ENCODE measurements around the gene MAGI1. TPM values are rescaled to one million over a fixed set of nuclear protein-coding genes. Genes with fewer than 3 reads are reported as not detected.

MAGI1 gene
- polyA plus RNA-seq, 3 donors: not detected

GRCh38 chr3:65664931-65665330 lies 373.8 kb downstream of the MAGI1 start:
- Mint-ChIP-seq H3K27ac (no peak overlapping the region), H3K36me3 (no peaks in the 10 kb centered on the region), H3K4me3 (no peak overlapping the region), H3K4me1 (no peaks in the 10 kb centered on the region), H3K9me3 (peaks cover 0 to 2% (median 0%) of the 10 kb centered on the region in 7 donors), H3K27me3 (ENCODE audit: low read depth in 3 of 3) (peaks cover 0 to 2% (median 0%) of the 10 kb centered on the region in 3 donors)
- no peak for TF ChIP-seq CTCF (IDR thresholded peaks at IDR 0.05)
- H3K36me3 ChIP-seq (replicated peaks in 1 of 2; ENCODE audit: control insufficient read depth in 1 of 2, insufficient read depth in 2 of 2, low read length in 2 of 2): no peaks in the 10 kb centered on the region
- H2AFZ ChIP-seq (ENCODE audit: insufficient read depth, low read depth, low read length, poor library complexity, severe bottlenecking): no peak overlapping the region
- DNase-seq: no peak
- H3K27me3 ChIP-seq (ENCODE audit: control insufficient read depth in 2 of 2, insufficient read depth in 2 of 2, low read length in 2 of 2): no peaks in the 10 kb centered on the region
- intact Hi-C loops (cut with micrococcal nuclease): no loop called here
- H3K4me3 ChIP-seq (replicated peaks in 1 of 3; ENCODE audit: low read depth in 2 of 3, low read length in 3 of 3): no peak overlapping the region
- no peaks in the 10 kb centered on the region for H3K9me3 ChIP-seq (replicated peaks in 1 of 2; ENCODE audit: control insufficient read depth in 1 of 2, insufficient read depth in 1 of 2, low read length in 2 of 2)
- H3K9ac ChIP-seq (ENCODE audit: insufficient read depth, low read length, poor library complexity, severe bottlenecking): no peak overlapping the region
- no peaks in the 10 kb centered on the region for H3K4me1 ChIP-seq (ENCODE audit: control insufficient read depth in 1 of 2, insufficient read depth in 2 of 2, low read length in 2 of 2)
- no peak overlapping the region for H3K4me2 ChIP-seq (replicated peaks; ENCODE audit: extremely low read depth, low read length, poor library complexity, severe bottlenecking)
- no peaks in the 10 kb centered on the region for H3K79me2 ChIP-seq (ENCODE audit: insufficient read depth, low read length)
- WGBS (ENCODE audit: insufficient coverage): no CpG with 5 or more reads among the region's 2 CpGs
- no peak overlapping the region for H3K27ac ChIP-seq (ENCODE audit: low read depth in 1 of 2, low read length in 2 of 2)
- no peaks in the 10 kb centered on the region for H4K20me1 ChIP-seq (ENCODE audit: insufficient read depth, low read length)

DNA sequence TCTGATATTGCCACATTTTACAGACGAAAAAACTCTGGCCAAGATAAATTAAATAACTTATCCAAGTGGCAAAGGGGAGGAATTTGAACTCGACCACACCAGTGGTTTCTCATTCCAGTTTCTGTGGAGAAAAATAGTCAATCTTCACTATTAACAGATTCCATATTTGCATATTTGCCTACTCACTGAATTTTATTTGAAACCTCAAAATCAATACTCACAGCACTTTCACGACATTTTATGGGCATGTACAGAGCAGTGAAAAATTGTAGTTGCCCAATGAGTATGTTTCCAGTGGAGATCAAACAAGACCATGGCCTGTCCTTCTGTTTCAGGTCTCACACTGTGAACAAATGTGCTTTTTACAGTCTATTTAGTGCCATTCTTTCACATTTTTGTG lies 374.3 kb downstream of the MAGI1 start:
- no peak overlapping the region for H3K27ac ChIP-seq (ENCODE audit: low read depth in 1 of 2, low read length in 2 of 2)
- no peaks in the 10 kb centered on the region for H3K36me3 ChIP-seq (replicated peaks in 1 of 2; ENCODE audit: control insufficient read depth in 1 of 2, insufficient read depth in 2 of 2, low read length in 2 of 2)
- H3K4me3 ChIP-seq (replicated peaks in 1 of 3; ENCODE audit: low read depth in 2 of 3, low read length in 3 of 3): no peak overlapping the region
- Mint-ChIP-seq H3K27me3 (ENCODE audit: low read depth in 3 of 3) (peaks cover 0 to 2% (median 0%) of the 10 kb centered on the region in 3 donors), H3K4me3 (no peak overlapping the region), H3K36me3 (no peaks in the 10 kb centered on the region), H3K9me3 (peaks cover 0 to 2% (median 0%) of the 10 kb centered on the region in 7 donors), H3K4me1 (no peaks in the 10 kb centered on the region), H3K27ac (no peak overlapping the region)
- no peak overlapping the region for H3K4me2 ChIP-seq (replicated peaks; ENCODE audit: extremely low read depth, low read length, poor library complexity, severe bottlenecking)
- H3K27me3 ChIP-seq (ENCODE audit: control insufficient read depth in 2 of 2, insufficient read depth in 2 of 2, low read length in 2 of 2): no peaks in the 10 kb centered on the region
- no peak overlapping the region for H3K9ac ChIP-seq (ENCODE audit: insufficient read depth, low read length, poor library complexity, severe bottlenecking)
- H3K79me2 ChIP-seq (ENCODE audit: insufficient read depth, low read length): no peaks in the 10 kb centered on the region
- TF ChIP-seq CTCF (IDR thresholded peaks at IDR 0.05): no peak
- WGBS (ENCODE audit: insufficient coverage): no CpG with 5 or more reads among the region's 3 CpGs
- no peaks in the 10 kb centered on the region for H4K20me1 ChIP-seq (ENCODE audit: insufficient read depth, low read length)
- no peak overlapping the region for H2AFZ ChIP-seq (ENCODE audit: insufficient read depth, low read depth, low read length, poor library complexity, severe bottlenecking)
- no peak for DNase-seq
- no peaks in the 10 kb centered on the region for H3K4me1 ChIP-seq (ENCODE audit: control insufficient read depth in 1 of 2, insufficient read depth in 2 of 2, low read length in 2 of 2)
- intact Hi-C loops (cut with micrococcal nuclease): no loop called here
- H3K9me3 ChIP-seq (replicated peaks in 1 of 2; ENCODE audit: control insufficient read depth in 1 of 2, insufficient read depth in 1 of 2, low read length in 2 of 2): no peaks in the 10 kb centered on the region

Data from CD14-positive monocyte (primary cell).